ENCODE measurements around the gene CAPZA2. TPM values are rescaled to one million over a fixed set of nuclear protein-coding genes. Genes with fewer than 3 reads are reported as not detected.
A peak's percentile ranks its signal among the peaks of the same experiment; 100 is the strongest.

The CAPZA2 gene
- total RNA-seq, 2 experiments from 2014 or later = 122 to 133 TPM

GRCh38 chr7:116949941-116950801, 87.8 kb downstream of the CAPZA2 start:
- no peak overlapping the region for H3K27ac Mint-ChIP-seq
- no peak for ATAC-seq
- no peaks in the 10 kb centered on the region for H3K36me3 Mint-ChIP-seq (ENCODE audit: low read depth)
- POLR2A ChIA-PET = no interaction called here
- H3K27me3 Mint-ChIP-seq = peaks cover 3% of the 10 kb centered on the region
- intact Hi-C loops (cut with micrococcal nuclease) = no loop called here
- DNase-seq = no peak
- no peaks in the 10 kb centered on the region for H3K9me3 Mint-ChIP-seq
- no peak overlapping the region for H3K4me3 Mint-ChIP-seq
- TF ChIP-seq CTCF (IDR thresholded peaks at IDR 0.05) = no peak
- peaks cover 17% of the 10 kb centered on the region for H3K4me1 Mint-ChIP-seq (ENCODE audit: low read depth)
- CTCF ChIA-PET = interaction anchor here (1.3 kb wide), 1 partner anchor 10 kb away, joined by 4 read pairs; no protein-coding TSS in a partner anchor

- H3K4me1 Mint-ChIP-seq (ENCODE audit: low read depth) = peaks cover 24% of the 10 kb centered on the region
- DNase-seq = no peak
- ATAC-seq = no peak
- CTCF ChIA-PET = interaction anchor here (1.3 kb wide), 1 partner anchor 11 kb away, joined by 4 read pairs; no protein-coding TSS in a partner anchor
- H3K36me3 Mint-ChIP-seq (ENCODE audit: low read depth) = peaks cover 2% of the 10 kb centered on the region
- intact Hi-C loops (cut with micrococcal nuclease) = no loop called here
- peaks cover 3% of the 10 kb centered on the region for H3K27me3 Mint-ChIP-seq
- no peak overlapping the region for H3K4me3 Mint-ChIP-seq
- H3K9me3 Mint-ChIP-seq = no peaks in the 10 kb centered on the region
- no peak for TF ChIP-seq CTCF (IDR thresholded peaks at IDR 0.05)
- H3K27ac Mint-ChIP-seq = no peak overlapping the region
- POLR2A ChIA-PET = no interaction called here
Observed at GRCh38 chr7:116950889-116951351, 88.5 kb downstream of the CAPZA2 start.

GRCh38 chr7:116951366-116952292, 89.2 kb downstream of the CAPZA2 start:
- DNase-seq (no peak), ATAC-seq (no peak)
- ChIA-PET POLR2A (no interaction called here), CTCF (interaction anchor here (1.2 to 1.5 kb wide), 4 partner anchors 12 to 170 kb away, joined by 3 to 4 read pairs (median 4); no protein-coding TSS in a partner anchor)
- H3K4me1 Mint-ChIP-seq (ENCODE audit: low read depth) = peaks cover 31% of the 10 kb centered on the region
- intact Hi-C loops (cut with micrococcal nuclease) = no loop called here
- H3K36me3 Mint-ChIP-seq (ENCODE audit: low read depth) = peaks cover 4% of the 10 kb centered on the region
- TF ChIP-seq CTCF (IDR thresholded peaks at IDR 0.05) = no peak
- peak overlapping the region; percentile 19 for H3K4me3 Mint-ChIP-seq
- no peaks in the 10 kb centered on the region for H3K9me3 Mint-ChIP-seq
- no peak overlapping the region for H3K27ac Mint-ChIP-seq
- peaks cover 3% of the 10 kb centered on the region for H3K27me3 Mint-ChIP-seq

GRCh38 chr7:116952635-116953371, 90.4 kb downstream of the CAPZA2 start:
- no peak for DNase-seq
- Mint-ChIP-seq H3K27me3 (peaks cover 3% of the 10 kb centered on the region), H3K36me3 (ENCODE audit: low read depth) (peaks cover 5% of the 10 kb centered on the region), H3K4me3 (peak overlapping the region; percentile 79), H3K9me3 (no peaks in the 10 kb centered on the region), H3K4me1 (ENCODE audit: low read depth) (peaks cover 32% of the 10 kb centered on the region), H3K27ac (peak overlapping the region; percentile 74)
- ChIA-PET POLR2A (interaction anchor here (1.0 to 1.8 kb wide), 5 partner anchors 8 to 173 kb away, joined by 3 to 5 read pairs (median 3); no protein-coding TSS in a partner anchor), CTCF (interaction anchor here (1.2 to 1.5 kb wide), 5 partner anchors 20 to 175 kb away, joined by 3 to 7 read pairs (median 3); no protein-coding TSS in a partner anchor)
- ATAC-seq = no peak
- no peak for TF ChIP-seq CTCF (IDR thresholded peaks at IDR 0.05)
- intact Hi-C loops (cut with micrococcal nuclease) = no loop called here

All from activated CD8-positive, alpha-beta T cell treated with anti-CD3 and anti-CD28 coated beads for 36 hours (primary cell).